NOMO-1 treated with DMSO at 0.1 percent for 48 hours (cell line): ENCODE measurements around the gene XCR1.

Source experiments
- DNase-seq: peaks from one replicate; lab custom pipeline; 2025; ENCODE audit not compliant: unreplicated experiment; lab: John Stamatoyannopoulos, UW

Gene XCR1

DNA sequence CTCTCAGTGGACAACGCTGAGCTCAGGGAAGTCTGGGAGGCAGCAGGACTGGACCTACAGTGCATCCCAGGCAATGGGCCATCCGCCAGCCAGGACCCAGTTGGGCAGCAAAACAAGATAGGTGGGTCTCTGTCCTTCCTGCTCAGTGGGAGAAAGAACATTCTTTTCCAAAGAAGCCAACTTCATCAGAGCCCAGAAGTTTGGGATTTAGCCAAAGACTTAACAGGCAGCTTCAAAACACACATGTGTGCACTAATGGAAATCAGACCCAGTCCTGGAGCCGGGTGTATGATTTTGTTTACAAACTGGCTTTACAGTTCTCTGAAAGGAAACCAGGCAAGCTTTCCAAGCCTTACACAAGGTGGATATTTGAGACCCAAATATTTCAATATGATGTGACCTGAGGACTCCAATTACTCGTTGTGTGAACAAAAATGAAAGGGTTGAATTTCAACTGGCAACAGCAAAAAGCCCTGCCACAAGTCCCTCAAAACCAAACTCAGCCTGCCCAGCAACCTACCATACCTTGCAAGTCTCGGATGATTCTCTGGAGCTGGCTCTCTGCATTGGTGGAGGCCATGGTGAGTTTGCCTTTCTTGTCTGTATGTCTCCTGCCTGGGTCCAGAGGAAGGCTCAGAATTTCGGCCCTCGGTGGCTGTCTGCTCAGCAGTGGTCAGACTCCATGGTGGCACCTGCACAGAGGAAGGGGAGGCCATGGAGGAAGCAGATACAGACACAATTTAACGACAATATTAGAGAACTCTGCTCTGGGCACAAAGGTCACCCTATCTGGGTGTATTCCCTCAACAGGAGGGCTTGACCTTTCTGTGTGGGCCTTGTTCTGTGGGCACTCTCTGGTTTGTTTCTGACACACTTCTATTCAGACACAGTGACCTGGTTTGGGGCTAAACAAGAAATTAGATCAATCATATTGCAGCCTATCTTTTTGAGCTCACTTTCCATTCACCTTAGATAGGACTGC lies 42.7 kb downstream of the XCR1 start:
- DNase-seq = no peak

DNA sequence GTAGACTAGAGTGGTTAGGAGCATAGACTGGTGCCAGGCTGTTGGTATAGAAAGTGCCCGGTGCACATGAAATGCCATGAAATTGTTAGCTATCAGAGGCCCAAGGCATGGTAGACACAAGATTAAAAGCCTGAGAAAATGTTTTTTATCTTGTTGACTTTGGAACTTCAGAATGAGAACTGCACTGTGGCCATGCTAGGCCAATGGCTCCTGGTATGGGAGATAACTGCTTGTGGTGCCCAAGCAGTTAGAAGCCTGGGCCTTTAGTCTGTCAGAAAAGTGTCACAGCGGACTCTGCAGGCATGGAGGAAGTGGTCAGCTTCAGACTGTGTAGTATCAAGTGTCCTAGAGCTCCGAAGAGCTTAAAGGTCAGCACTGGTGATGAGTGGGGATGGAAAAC lies 43.5 kb downstream of the XCR1 start:
- no peak for DNase-seq

DNA sequence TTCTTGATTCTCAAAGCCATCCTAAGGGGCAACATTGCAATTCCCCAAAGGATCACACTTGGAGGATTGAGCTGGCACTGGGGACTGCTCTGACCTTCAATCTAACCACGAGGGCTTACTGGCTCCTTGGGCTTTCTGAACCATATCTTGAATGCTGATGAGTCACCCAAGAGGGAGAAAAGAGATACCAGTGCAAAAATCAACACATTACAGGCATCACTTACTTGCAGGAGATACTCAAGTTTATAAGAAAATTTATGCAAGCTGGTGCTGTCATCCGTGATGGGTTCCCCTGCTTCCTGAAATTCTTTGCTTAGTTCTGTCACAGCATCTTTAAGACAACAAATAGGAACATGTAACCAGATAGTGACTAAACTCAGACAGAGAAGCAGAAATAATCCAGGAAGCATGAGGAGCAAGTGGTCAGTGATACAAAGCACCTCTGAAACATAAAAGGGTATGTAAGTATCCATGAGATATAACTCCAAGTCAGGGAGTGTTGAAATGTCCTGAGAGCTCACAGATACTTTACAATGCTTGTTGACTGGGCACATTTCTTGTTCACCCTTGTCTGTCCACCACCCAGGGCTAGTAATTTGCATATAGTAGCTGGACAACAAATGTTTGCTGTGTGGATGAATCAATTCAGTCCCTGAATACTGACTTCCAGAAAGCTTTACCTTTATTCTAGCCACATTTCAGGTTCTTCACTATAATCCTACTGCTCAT lies 45.8 kb downstream of the XCR1 start:
- no peak for DNase-seq

DNA sequence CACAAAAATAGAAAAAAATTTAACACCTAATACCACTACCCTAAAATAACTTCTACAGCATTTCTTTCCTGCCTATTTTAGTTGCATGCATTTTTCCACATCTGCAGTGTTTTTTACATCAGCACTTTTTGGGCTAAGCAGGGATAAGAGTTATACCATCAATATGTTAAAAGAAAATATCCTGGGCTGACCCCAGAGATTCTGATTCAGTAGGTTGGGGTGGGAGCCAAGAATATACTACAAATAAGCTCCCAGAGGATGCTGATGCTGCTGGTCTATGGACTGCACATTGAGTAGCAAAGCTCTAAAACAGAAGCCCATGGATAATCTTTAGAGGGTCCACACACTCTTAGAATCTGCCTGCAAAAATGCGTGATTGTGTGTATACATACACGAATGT lies 46.5 kb downstream of the XCR1 start:
- DNase-seq = no peak

DNA sequence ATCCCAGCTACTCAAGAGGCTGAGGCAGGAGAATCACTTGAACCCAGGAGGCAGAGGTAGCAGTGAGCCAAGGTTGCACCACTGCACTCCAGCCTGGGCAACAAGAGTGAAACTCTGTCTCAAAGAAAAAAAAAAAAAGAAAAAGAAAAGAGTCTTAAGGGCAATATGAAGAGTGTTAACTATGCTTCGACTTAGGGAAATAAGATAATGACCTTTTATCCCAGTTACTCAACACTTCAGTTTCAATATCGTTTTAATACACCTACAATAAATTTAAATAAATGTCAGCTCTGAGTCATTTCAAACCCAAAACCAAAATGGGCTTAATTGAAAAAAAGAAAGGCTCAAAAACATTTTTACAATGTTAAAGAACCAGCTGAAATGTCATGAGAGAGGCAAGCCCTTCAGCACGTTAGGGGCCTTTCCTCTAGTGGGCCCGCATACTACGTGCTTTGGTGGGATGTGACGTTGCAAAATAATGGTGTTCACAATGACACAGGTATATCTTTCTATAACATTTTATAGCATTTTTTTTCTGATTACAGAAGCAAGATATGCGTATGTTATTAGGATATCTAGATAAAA lies 47.0 kb downstream of the XCR1 start:
- DNase-seq = no peak

DNA sequence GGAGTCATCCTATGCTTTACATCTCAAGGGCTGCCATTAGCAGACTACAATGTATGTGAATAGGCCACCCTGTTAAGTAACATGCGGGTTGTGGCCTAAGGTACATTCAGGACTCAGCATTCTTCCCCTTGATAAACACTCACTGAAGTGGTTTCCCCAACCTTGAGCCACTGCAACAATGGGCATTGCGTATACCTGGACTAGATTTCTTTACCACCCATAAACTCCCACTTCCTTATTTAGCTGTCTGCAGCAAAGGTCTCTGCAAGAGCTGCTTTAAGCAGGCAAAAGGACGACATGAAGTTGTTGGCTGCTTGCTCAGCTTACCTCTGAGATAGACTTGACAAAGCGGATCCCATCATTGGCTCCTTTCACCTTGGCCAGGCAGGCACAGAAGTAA lies 47.9 kb downstream of the XCR1 start:
- DNase-seq = peak; percentile 86

DNA sequence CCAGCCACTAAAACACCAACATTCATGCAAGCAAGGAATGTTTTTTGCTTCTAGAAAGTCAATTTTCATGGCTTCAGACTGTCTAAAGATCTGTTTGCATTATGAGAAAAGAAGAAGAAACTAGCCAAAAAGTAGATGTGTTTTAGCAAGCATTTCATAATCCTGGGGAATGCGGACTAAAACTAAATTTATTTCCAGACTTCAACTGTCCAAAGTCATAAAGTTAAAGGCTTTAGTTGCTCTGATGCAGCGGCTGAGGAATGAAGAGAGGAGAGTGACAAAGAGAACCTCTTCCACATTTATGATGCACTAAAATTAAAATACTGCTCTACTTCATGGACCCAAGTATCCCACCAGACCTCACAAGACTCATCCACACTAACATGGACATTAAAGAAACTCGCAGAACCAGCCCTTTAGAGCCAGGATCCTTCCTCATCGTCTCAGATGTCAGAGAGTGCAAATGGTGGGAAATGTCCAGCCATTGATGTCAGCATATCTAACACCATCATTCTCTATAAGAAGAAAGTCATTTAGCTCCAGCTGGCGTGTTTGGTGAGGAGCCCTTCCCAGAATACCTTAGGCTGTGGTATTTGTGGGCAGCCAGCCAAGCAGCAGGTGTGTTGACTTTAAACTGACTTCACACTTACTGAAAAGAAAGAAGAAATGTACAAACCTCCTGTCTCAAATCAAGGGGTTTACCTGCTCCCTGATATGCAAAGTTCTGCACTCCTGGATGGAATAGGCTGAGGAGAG lies 49.1 kb downstream of the XCR1 start:
- DNase-seq = no peak

DNA sequence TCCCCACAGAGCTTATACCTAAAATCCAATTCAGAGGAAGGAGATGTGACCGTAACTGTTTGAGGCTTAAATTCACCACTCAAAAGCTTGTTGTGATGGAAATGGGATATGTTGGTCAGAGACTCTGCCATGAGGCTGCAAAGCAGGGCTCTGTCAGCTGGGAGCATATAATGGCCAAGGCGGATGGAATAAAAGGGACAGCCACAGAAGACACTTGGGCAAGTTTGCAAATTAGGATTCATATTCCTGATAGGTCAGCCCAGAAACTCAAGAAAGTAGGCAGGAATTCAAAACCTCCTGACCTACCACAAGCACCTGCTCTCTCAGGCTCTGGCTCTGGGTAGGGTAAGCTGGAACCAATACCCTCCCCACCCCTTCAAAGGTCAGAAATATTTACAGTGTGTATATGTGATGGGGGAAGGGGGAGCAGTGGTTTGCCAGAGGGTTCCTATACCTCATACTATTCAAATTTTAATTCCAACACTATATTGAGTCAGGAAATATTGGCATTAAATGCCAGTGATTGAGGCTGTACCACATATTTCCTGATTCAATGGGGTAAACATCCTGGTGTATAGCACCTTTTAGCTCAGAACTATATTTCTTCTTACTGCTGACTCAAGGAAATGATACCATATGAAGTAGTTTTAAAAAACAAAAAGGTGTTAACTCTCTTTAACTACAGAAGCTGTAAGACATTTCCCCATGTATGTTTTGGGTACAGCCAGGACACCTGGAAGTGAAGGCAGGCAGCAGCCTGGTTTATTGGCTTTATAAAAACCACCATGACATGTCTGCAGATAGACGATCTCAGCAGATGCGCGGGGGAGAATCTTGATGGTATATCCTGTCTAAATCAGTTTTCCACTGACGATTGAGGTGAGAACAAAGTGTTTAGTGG lies 50.8 kb downstream of the XCR1 start:
- no peak for DNase-seq

DNA sequence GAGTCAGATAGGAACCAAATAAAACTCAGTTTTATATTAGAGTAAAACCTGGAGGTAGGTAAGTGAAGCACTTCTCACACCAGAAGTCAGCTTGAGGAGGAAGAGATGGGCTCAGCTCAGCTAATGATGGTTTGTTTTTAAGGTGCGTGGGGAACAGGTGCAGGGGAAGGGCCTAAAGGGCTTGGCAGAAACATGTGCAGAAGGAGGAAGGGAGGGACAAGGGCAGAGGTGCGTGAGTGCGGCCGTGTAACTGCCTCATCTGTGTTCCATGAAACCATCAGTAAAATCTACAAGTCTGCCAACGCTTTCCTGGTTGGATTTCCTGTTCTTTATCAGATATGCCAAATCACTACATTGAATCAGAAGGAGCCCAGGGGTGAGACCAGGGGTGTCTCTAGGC lies 51.6 kb downstream of the XCR1 start:
- DNase-seq = no peak

DNA sequence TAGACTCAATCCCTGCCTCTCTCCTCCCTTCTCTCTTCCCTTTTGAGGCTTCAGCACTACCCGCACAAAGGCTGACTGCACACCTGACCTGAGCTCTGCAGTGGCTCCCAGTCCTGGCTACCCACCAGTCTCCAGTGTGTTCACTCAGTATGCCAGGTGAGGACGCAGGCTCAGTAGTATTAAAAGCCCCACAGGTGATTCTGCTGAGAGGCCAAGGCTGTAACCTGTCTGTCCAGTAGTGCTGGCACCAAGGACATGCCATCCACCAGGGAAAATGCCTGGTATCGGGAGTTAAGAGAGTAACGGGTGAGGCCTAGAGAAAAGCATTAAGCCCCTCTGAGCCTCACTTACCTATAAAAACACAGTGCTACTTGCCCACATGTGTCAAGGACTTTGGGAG lies 52.6 kb downstream of the XCR1 start:
- no peak for DNase-seq

DNA sequence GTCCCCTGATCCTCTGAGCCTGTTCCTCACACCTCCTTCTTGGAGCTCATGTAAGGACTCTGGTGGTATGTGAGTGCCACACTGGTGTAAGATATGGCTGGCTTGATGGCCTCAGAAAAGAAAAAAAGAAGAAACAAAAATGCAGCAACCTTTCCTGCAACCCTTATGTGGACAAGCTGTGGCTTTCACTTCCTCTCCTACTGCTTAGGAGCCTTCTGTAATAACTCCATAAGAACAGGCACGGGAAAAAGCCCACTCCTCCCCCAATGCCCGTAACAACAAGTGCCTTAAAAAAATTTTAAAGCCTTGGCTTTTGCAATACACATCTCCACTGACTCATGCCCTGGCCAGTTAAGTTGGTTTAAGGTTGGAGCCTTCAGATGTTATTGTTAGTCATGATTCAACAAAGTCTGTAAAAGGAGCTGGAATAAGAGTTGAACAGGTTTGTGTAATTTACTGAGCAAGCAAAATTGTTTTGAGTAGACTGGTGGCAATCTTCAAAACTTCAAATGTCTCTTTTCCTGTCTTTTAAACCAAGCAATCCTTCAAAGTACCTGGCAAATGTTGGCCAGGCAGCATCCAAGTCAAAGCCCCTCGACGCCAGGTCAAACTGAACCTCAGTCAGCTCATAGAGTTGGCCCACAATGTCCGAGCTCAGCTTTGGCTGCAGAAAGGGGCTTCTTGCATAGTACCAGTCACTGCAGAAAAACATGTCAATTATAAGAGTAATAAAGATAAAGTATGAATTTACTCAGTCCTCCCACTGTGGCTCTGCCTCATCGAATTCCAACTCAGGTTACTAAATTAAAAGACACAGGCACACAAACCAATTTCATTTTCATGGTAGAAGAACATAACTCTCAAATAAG lies 54.5 kb downstream of the XCR1 start:
- peak; percentile 99 for DNase-seq

DNA sequence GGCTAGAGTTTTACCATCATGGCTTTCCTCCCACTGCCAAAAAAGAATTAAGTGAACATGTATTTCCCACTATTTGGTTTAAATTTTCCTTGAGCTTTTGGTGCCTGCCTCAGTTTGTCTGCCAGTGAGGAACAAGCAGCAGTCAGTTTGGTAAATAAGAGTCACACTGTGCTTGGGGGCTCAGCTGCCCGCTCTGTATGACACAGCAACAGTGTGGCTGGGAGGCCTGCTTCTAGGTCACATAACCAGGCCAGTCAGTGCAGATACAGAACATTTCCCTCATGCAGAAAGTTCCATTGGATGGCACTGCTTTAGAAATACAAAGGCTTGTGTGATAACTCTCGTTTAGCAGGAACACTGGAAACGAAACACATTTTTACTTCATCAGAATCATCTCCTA lies 57.3 kb downstream of the XCR1 start:
- no peak for DNase-seq

DNA sequence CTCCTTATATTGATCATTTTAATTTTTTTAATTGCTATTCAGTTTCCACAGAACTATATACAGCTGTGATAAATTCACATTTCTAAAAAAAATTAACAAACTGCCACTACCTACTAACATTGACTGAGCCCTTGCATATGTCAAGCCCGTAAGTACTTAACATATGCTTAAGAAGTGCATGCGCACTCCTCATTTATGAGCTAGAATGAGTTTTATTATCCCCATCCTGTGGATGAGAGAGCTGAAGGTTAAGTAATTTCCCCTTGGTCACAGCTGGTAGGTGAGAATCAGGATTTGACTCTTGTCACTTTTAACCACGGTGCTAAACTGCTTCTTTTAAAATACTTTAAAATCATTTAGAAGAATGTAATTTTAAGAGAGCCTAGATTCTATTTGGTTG lies 58.2 kb downstream of the XCR1 start:
- DNase-seq = no peak

DNA sequence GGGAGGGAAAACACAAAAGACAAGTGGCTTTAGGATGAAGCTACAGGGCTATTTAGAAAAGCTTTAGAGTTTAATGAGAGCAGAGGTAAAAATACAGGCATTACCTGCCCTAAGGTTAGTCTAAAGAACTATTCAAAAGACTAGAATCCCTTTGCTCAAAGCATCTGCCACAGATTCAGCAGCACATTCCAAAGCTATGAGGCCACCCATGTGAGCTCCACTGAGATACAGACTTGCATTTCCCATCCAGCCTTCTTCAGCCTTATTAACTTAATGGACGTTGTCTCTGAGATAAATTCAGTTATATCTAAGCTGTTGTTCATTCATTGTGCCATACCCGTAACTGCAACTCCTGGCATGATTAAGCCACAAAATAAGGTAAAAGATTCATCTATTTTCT lies 58.6 kb downstream of the XCR1 start:
- no peak for DNase-seq

DNA sequence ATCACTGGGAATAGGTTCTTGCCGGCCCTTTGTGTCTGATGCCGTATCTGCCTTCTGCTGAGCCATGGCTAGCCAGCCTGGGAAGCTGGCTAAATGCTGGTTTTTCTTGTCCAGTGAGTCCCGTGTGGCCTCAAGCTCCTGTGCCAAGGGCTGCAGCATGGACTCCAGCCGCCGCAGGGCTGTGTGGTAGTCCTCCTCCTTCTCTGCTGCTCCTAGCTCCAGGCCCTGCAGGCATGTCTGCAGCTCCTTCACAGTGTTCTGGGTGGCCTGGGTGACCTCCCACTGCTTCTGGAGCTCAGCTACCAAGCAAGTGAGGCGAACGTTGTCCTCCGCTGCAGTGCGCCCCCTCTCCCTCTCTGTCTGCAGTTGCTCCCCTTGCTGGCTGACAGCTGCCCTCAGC lies 59.1 kb downstream of the XCR1 start:
- no peak for DNase-seq

DNA sequence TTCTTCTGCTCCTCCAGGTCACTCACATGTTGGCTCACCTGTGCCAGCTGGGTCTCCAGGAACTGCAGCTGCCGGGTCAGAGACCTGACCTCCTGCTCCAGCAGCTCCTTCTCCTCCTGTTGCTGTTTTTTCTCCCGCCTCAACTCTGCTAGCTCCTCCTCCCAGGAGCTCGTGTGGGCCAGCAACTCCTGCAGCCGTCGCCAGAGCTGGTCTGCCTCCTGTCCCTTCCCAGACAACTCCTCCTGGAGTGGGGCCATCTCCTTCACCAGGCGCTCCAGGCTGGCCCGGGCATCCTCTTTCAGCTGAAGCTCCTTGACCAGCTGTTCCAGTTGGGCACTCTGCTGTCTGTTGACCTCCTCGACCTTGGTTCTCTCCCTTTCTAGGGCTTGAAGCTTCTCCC lies 59.6 kb downstream of the XCR1 start:
- no peak for DNase-seq
